T follicular helper cell (primary cell): Measurements from ENCODE around the gene STARD3.
"Not testable (repeated sequence)": the region's sequence is repeated elsewhere in the genome, so short reads cannot be mapped to it uniquely, and the experiment has no call there.

ENCODE experiments used
- DNase-seq: peaks from one replicate; pipeline ENCODE4 v3.0.0-alpha.2; 2020; ENCODE audit warnings: low read depth
- total RNA-seq, 2 experiments: gene quantifications; one replicate each; lab custom pipeline; 2026; lab: John Stamatoyannopoulos, UW

STARD3 gene
- 48.7 to 91.7 reads per million in 2 experiments for total RNA-seq

DNA sequence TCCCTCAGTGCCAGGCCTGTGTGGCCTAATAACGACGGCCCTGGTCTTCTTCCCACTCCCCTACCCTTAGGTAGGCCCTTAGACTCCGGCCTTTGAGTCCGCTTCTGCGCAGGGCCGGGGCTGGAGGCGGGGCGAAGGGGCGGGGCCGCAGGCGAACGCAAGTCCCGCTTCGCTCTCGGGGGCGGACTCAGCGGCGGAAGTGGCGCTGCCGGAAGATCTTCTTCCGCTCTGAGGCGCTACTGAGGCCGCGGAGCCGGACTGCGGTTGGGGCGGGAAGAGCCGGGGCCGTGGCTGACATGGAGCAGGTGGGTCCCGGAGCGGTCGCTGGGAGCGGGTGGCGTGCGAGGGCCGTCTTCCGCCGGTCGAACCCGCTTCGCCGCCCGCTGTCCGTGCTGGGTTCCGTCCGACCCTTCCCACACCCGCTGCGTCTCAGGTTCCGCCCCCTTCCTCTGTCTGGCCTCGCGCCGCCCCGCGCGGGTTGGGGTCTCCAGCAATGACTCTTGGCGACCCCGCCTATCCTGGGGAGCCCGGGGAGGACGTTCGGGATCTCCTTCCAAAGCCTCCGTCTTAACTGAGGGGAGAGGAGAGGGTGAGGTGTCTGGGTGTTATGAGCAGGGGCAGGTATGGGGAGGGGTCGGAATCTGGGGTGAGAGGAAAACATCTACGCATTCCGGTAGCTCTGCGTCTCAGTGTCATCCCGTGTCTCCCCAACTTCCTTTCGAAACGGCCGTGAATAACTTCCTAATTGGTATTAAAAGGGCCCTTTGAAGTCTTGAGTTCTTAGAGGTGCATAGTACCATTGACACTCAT, at the start of gene STARD3:
TSS of gene STARD3 (plus strand) at position 218 of the 810 bp plus-strand sequence. CDS start 16,388 bp downstream, outside the sequence.
- peak; percentile 82 for DNase-seq

DNA sequence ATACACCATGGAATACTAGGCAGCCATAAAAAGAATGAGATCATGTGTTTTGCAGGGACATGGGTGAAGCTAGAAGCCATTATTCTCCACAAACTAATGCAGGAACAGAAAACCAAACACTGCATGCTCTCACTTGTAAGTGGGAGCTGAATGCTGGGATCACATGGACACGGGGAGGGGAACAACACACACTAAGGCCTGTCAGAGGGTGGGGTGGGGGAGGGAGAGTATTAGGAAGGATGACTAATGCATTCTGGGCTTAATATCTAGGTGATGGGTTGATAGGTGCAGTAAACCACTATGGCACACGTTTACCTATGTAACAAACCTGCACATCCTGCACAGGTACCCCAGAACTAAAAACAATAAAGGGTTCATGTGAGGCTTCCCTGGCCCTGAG, 46.8 kb upstream of the STARD3 start:
- DNase-seq, result not testable (repeated sequence)

DNA sequence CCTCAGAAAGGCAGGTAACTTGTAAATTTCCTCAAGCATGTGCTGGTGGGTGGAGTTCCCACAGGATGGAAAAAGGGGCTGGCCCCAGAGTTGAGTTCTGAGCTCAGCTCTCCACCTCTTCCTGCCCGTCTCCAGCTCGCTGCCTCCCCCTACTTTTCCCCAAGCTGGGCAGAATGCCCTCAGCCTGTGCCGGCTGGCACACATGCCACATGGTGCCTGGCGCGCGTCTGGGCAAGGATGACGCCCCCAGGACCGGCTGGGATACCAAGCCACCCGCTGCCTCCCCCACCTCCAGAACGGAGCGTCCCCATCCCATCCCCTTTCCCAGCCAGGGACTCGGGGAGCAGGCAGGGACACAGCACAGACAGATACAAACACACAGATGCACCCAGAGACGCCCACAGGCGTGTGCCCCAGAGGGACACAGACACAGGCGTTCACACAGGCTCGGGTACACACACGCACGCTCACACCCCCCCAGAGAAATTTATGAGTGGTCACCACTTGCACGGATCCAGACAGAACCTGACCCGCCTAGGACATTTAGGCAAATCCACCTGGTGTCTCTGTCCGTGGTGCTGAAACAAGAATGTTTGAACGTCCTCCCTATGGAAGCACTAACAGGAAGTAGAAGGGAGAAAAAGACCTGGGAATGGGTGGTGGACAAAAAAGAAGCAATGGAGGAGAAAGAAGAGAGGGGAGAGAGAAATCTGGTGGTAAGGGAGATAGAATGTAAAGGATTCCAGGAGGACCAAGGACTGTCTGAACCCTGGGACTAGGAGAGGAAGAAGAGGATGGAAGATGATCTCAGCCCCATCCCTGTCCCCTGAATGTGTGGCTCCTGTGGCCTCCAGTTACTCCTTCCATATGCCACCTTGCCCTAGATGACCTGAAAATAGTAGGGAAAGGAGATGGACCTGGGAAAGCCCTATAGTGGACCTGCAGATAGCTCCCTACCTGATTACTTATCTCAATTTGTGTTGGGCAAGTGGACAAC, 44.7 kb upstream of the STARD3 start:
- DNase-seq, result no peak

DNA sequence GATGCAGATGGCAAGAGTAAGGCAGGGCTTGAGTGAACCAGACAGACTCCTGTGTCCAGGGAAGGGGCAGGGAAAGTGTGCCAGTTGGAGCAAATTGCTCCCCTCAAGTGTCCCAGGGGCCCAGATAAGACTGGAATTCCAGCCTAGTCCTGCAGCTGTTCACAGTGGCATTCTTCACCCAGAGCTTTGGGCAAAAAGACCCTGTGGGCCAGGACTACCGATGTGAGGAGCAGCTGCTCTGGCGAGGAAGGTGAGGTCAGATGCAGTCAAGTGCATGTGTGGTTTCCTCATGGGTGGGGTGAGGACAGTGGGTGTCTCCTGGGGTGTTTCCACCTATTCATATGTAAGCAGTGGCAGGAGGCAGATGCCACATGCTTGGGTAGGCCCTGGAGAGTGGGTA, 43.6 kb upstream of the STARD3 start:
- no peak for DNase-seq

DNA sequence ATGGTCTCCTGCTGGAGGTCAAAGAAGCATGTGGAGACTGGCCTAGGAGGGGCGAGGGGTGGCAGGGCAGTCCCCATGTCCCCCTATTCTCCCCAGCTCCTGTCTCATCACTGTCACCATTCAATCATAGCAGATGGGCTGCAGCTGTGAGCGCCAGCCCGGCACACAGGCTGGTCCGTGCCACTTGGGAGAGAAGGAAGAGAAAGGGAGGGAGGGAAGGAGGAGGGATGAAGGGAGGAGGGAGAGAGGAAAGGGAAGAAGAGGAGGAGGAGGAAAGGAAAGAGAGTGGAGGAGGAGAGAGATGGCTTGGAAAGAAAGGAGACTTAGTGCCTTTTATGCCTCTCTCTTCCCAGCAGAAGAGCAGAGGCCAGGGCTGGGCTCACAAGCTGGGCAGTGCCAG, 41.6 kb upstream of the STARD3 start:
- no peak for DNase-seq

DNA sequence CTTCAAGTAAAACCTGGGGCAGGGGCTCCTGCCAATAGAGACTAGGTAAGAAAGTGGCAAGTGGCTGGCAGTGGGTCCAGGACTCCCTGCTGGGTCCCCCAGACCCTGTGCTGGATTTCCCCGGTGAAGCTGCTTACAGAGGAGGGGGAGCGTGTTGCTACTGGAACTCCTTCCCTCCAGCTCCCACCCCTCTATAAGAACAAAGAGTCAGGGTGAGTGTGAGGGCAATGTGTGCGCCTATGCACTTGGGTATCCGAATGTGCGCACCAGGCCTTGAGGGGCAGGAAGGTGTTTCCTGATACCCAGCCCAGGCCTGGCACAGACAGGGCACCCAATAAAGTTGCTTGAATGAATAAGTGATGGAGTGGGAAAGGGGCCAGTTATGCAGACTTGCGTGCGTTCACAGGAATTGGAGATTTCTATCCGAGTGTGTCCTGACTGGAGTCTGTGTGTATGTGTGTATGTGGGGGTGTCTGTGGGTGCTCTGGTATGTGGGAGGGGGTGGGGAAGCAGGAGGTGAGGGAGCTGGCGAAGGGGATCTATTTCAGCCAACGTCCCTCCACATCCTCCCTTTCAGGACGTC, 40.9 kb upstream of the STARD3 start:
- no peak for DNase-seq

DNA sequence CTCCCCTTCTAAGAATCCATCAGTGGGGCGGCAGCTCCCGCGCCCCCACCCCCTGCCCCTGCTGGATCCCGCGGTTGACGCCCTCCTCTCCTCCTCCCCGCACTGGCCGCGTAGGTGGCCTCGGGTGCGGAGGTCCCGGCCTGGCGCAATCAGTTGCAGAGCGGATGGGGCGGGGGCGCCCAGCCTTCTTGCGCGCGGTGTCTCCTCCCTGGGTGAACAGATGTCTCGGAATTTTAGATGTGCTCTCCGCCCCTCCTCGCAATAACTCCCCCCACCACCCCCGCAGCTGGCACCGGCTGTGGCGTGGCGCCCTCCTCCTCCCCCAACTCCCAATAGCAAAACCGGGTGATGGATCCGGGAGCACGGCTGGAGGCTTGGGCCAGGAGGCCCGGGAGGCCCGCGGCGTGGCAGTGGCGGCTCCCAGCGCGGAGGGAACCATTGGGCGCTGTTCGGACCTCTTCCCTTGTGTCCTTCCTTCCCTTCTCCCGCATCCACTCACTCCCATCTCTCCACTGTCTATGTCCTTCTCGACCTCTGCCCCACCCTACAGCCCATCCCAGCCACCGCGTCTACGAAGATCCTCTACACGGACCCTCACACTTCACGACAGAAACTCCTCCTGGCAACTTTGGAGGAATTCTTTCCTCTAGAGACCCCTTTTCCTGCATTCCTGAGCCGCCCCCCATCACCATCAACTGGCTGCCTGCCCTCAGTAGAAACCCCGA, 40.2 kb upstream of the STARD3 start:
- DNase-seq, result no peak

DNA sequence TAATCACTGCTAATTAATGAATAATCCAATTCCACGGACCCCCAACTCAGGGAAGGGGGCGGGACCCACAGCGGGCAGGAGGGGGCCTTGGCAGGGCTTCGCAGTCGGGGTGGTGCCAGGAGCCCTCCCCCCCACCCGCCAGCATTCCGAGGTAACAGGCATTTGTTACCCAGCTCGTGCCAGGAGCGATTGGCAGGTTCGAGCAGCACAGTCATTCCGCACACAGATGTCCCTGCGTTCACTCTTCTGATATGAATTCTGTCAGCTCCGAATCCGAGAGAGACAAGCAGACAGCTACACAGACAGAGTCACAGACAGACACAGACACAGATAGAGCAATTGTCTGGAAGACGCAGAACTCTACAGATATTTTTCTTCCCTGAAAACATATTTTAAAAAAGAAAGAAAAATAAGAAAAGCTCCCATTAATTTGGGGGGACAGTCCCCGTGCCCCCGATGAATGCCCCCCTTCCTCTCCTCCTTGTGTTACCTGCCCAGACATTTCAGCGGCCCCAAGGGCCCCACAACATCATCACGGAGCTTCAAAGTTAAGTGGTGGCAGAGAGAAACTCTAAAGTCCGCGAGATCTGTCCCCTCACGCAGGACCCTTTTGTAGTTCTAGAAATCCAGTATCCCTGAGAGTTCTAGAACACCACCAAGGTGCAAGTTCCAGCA, 39.4 kb upstream of the STARD3 start:
- no peak for DNase-seq

DNA sequence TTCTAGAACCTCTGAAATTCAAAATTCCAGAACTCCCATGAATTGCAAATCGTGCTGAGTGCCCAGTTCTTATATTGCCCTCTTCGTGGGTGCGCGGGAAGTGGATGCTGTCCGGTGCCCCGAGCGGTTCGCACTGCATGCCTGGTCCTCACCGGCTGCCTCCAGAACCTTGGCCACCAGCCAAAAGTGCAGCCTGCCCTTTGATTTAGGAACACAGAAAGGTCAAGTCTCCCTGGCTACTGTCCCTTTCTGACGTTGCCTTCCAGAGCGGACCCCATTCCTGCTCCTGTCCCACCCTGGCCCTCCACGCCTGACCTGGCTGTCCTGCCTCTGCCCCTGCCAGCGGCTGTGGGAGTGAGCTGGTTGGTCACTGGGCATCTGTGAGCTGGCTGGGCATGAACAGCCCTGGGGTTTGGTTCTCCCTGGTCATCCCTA, 38.9 kb upstream of the STARD3 start:
- DNase-seq, result no peak

DNA sequence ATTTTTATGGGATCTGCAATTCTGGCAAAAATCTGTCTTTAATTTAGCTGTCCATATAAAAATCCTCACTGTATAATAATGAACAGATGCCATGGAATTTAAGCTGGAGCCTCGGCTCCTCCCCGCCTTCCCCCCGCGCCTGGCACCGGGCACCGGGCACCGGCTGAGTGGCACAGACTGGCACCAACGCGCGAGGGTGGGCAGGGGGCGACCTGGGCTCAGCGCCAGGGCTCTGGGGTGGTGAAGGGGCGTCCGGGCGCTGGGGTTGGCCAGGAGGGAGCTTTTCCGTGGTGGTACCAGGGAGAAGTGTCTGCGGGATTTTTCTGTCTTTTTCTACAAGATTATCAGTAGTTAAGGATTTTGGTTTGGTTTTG, 38.3 kb upstream of the STARD3 start:
- no peak for DNase-seq

DNA sequence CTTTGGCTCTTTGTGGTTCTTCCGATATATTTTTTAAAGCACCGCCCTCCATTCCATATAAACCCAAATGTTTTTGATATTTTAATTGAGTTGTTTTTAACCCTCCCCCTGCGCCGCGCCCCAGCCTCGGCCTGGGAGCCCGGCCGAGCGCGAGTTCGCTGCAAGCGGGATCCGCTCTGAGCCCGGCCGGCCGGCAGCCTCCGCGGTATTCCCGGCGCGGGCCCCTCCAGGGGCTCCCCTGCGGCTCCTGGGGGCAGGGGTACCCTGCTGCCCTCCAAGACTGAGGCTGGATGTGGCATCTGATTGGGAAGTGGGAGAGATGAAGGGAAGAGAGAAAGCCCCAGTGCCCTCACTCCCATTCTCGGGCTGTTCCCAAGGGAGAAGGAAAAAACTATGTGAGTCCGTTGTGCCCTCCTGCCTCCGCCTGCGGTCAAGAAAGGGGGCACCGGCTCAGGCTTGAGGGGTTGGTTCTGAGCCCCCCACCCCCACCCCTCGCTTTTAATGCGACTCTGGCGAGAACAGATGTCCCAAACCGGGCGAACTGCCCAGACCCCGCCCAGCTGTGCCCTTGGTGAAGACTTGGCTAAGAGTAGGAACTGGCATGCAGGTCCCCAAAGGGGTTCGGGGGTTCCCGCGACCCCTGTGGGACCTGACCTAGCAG, 37.8 kb upstream of the STARD3 start:
- DNase-seq, result no peak

DNA sequence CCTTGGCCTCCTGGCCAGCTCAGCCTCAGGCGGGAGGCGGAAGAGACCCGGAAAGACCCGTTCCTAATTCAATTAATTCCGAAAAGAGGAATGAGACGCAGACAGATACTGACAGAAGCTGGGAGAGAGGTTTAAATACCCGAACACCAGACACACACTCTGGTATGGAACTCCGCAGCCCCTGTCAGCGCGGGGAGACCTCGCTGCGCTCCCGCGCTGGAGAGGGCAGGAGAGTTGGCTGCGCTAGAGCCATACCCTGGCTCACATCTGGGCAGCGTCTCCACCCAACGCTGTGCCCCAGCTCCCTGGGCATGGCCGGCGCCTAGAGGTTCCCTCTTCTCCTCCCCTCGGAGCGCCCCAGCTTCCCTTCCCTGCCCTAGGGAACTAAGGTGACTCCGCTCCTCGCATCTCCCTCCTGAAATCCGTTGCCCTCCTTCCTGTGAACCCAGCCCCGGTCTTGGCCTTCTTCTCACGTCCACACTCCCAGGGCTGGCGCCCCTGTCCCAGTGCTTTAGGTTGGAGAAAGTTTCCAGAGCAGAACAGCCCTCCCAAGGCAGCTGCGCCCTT, 37.2 kb upstream of the STARD3 start:
- no peak for DNase-seq

DNA sequence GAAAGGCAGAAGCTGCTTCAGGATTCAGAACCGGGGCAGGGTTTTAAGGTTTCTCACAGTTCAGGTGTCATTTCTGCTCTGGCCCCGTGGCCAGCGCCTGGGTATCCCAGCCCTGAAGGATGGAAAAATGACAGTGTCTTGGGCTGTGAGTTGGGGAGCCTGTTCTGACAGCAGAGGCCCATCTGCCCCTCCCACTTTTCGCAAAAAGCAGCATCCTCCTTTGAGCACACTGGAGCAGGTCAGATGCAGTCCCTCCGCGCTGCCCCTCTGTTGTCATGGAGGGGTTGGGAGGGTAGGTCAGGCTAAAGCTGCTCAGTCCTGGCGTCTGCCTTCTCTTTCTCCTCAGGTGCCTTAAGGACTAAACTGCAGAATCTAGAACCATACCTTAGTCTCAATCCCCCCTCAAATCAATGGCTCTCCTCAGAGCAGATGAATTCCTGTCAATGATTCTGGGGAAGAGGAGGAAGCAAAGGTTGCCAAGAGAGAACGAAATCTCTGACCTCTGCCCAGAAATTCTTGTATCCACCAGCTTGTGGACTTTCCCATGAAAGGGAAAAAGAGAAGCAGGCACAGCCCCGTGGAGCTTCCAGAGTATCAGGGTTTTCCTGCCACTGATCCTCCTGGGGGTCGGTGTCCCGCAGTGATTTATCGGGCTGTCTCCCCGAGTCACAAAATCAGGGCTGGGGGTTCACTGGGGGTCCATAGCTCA, 36.5 kb upstream of the STARD3 start:
- DNase-seq, result no peak

DNA sequence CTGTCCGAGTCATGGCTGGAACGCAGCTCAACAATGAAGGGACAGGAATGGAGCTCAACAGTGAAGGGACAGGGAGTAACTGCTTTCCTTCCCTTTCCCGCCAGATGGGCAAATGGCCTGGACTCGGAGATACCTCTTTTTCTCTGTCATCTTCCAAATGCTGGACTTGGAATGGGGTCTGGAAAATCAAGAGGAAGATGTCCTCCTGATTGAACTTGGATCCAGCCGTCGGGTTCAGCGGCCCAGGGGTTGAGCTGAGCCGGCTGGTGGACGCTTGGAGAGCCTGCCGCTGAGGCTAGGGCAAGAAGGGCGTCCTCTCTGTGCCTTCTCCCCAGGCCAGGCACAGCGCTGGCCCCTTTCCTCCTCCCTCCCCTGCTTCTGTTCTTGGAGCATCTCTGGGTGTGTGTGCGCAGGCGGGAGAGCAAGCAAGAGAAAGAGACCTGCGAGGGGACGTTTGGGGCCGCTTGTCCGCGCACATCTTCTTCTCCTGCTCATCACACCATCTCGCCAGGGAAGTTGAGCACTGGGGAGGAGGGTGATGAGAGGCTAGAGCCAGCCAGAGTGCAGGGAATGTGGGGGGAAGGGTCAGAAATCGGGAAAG, 35.8 kb upstream of the STARD3 start:
- DNase-seq, result no peak

DNA sequence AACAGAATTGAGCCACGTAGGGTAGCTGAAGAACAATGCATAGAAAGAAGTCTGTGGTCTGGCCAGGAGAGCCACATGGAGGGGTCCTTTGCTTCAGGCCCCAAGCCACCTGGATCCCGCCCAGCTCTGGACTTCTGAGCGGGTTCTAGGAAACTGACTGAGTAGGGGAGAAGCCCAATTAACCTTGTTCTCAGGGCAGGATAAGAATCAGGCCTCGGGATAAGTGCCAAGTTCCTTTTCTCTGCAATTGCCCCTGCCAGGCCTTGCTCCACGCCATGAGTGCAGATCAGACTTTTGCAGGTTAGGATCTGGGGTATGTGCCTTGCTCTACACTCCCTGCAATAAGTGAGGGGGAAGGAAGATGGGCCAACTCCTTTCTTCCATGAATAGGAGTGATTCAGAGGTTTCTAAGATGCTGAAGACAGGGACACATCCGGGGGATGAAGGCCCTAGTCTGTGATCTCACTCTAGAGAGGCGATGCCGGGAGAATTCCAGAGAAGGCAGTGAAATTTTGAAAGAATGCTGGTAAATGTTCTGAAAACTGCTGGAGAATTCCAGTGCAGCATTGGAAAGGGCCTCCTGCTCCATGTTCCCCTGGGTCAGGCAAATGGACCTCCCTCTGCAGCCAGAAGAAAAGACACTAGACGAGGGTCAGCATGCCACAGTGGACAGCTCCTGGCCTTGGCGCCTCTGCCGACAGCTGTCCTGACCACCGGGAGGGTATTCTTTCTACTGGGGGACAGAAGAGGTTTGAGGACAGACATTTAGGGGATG, 35.0 kb upstream of the STARD3 start:
- no peak for DNase-seq

DNA sequence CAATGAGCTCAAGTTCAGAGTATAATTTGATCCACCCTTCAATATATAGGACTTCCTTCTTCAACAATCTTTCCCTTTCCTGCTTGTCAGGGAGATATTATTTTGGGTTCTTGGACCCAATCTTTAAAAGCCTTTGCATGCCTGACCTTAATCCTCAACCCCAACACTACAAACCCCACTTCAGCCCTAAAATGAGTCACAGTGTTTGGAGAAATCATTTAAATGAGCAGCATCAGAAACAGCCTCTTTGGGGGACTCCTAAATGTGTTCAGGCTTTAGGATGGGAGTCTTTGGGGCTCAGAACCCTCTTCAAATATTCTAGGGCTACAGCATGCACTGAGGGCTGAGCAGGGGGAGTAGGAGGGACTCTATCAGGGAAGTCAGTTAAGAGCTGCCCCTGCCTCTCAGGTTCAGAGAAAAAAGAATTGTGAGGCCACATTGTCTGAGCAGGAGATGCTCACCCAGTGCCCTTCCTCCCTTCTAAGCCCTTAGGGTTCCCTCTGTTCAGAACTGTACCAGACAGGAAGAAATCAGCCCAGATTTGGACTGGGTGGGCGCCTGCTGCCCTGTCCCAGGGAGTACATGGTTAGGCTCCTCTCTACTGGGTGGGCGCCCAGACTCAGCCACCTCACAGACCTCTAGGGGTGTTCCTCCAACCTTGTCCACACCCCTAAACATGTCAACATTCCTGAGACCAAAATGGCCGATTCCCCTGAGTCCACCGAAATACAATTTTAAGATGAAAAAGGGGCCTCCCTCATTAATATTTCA, 34.2 kb upstream of the STARD3 start:
- DNase-seq, result no peak

DNA sequence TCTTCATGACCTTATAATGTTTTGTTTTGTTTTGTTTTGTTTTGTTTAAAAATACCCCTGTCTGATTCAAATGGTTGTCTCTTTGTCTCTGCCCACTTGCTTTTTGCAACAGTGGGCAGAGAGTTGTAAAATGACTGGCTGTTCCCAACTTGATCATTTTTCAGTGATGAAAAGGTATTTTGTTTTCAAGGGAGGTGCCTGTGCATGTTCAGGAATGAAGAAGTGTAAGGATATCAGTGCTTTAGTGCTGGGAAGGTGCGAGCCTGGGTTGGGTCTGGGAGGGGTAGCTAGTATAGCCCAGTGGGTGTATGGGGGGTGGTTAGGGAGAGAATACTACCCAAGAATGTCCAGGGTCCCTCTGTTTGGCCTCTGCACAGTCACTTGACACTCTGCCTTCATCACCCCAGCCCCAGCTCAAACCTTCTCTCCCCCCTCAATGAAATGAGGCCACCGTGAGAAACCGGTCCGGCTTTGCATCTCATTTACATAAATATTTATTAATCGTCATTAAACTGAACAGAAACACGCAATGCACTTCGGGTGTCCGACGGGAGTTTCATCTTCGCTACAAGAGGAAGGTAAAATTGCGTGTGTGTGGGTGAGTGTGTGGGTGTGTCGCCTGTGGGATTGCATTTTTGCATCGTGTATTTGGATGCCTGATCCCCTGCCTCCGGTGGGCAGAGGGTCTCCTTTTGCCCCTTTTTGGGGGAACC, 33.5 kb upstream of the STARD3 start:
- no peak for DNase-seq
